Body of pancreas (tissue), 4 donors: Measurements from ENCODE around the gene FBXO42.

Experiments used
- CTCF ChIP-seq, 7 experiments: fragments of 450-650 bp in 4 of 7; fragments of 200-600 bp in 3 of 7; sonication (generic) in 3 of 7; IDR thresholded peaks; one replicate each; pipeline ENCODE4 v1.5.1; 2016 to 2019; ENCODE audit warnings: antibody characterized with exemption in 7 of 7
- POLR2A ChIP-seq, 3 donors: fragments of 450-650 bp; IDR thresholded peaks; one replicate each; pipeline ENCODE4 v1.6.1; 2016; ENCODE audit warnings: antibody characterized with exemption in 3 of 3, mild to moderate bottlenecking in 2 of 3

- TF ChIP-seq CTCF (IDR thresholded peaks at IDR 0.05) (no peak), POLR2A (IDR thresholded peaks at IDR 0.05) (no peak)
These were observed 152.6 kb downstream of the FBXO42 start for GRCh38 chr1:16199700-16200099.
